HG02884 (cell line): ENCODE results near the gene EDA.
"Not testable (repeated sequence)": the region's sequence is repeated elsewhere in the genome, so short reads cannot be mapped to it uniquely, and the experiment has no call there.

Source experiments
- ATAC-seq: cut with Tn5 transposase; IDR thresholded peaks from one replicate; pipeline ENCODE4 v1.9.1; 2021; ENCODE audit warnings: mild to moderate bottlenecking, moderate library complexity; ENCODE audit not compliant: unreplicated experiment

The EDA gene

GRCh38 chrX:69948276-69948797 is 332.4 kb downstream of the EDA start:
- ATAC-seq: no peak

- ATAC-seq: no peak
These were observed 335.8 kb downstream of the EDA start for GRCh38 chrX:69951753-69952152.

- no peak for ATAC-seq
These were observed 343.8 kb downstream of the EDA start for GRCh38 chrX:69959712-69960111.

- ATAC-seq: no peak
These were observed 345.6 kb downstream of the EDA start for GRCh38 chrX:69961365-69962072.

- no peak for ATAC-seq
These were observed 353.0 kb downstream of the EDA start for GRCh38 chrX:69968950-69969349.

GRCh38 chrX:69969460-69969859 is 353.5 kb downstream of the EDA start:
- ATAC-seq: no peak

- no peak for ATAC-seq
These were observed 371.8 kb downstream of the EDA start for GRCh38 chrX:69987691-69988090.

- no peak for ATAC-seq
These were observed 373.1 kb downstream of the EDA start for GRCh38 chrX:69988955-69989394.

- no peak for ATAC-seq
These were observed 375.8 kb downstream of the EDA start for GRCh38 chrX:69991685-69992084.

GRCh38 chrX:69993494-69993893 is 377.6 kb downstream of the EDA start:
- no peak for ATAC-seq

GRCh38 chrX:69995362-69996112 is 379.6 kb downstream of the EDA start:
- ATAC-seq: no peak

GRCh38 chrX:69996113-69996468 is 380.2 kb downstream of the EDA start:
- ATAC-seq: no peak

GRCh38 chrX:69998299-69998698 is 382.4 kb downstream of the EDA start:
- ATAC-seq: not testable (repeated sequence)

GRCh38 chrX:70001269-70001668 is 385.4 kb downstream of the EDA start:
- ATAC-seq: no peak

- no peak for ATAC-seq
These were observed 385.9 kb downstream of the EDA start for GRCh38 chrX:70001708-70002341.

GRCh38 chrX:70007946-70008345 is 392.0 kb downstream of the EDA start:
- ATAC-seq: no peak

- ATAC-seq: no peak
These were observed 393.1 kb downstream of the EDA start for GRCh38 chrX:70009049-70009448.

GRCh38 chrX:70009970-70010369 is 394.1 kb downstream of the EDA start:
- ATAC-seq: no peak

GRCh38 chrX:70012756-70013155 is 396.8 kb downstream of the EDA start:
- no peak for ATAC-seq

- ATAC-seq: no peak
These were observed 397.8 kb downstream of the EDA start for GRCh38 chrX:70013466-70014381.

- no peak for ATAC-seq
These were observed 400.6 kb downstream of the EDA start for GRCh38 chrX:70016513-70016912.
